ENCODE data around the gene AVPR2.

Gene AVPR2

GRCh38 chrX:153938226-153938786 lies 33.8 kb downstream of the AVPR2 start:
- no peak overlapping the region for H3K27ac ChIP-seq
- no peak for TF ChIP-seq ZFX (IDR thresholded peaks at IDR 0.05; ENCODE audit: borderline replicate concordance)
- no peak for TF ChIP-seq CTCF (IDR thresholded peaks at IDR 0.05)

- TF ChIP-seq ZFX (IDR thresholded peaks at IDR 0.05; ENCODE audit: borderline replicate concordance) (no peak), CTCF (IDR thresholded peaks at IDR 0.05) (no peak)
- H3K27ac ChIP-seq, result no peak overlapping the region
These were observed 35.1 kb downstream of the AVPR2 start for GRCh38 chrX:153939573-153939972.

GRCh38 chrX:153941336-153942252 lies 37.1 kb downstream of the AVPR2 start:
- no peak overlapping the region for H3K27ac ChIP-seq
- TF ChIP-seq CTCF (IDR thresholded peaks at IDR 0.05) (no peak), ZFX (IDR thresholded peaks at IDR 0.05; ENCODE audit: borderline replicate concordance) (no peak)

GRCh38 chrX:153944140-153944799 lies 39.8 kb downstream of the AVPR2 start, which contains the start of gene RENBP:
TSS of gene RENBP (minus strand) at chrX:153944643. CDS start at chrX:153944610, 33 bp downstream.
- H3K27ac ChIP-seq, result 0 out of 2 replicates have a peak within 1 kb of the TSS, but pooled peaks have one; percentile 31
- TF ChIP-seq CTCF (IDR thresholded peaks at IDR 0.05) (no peak), ZFX (IDR thresholded peaks at IDR 0.05; ENCODE audit: borderline replicate concordance) (no peak)

GRCh38 chrX:153944800-153945150 lies 40.3 kb downstream of the AVPR2 start:
- H3K27ac ChIP-seq, result 0 out of 2 replicates have a peak overlapping the region, but pooled peaks have one; percentile 31
- TF ChIP-seq CTCF (IDR thresholded peaks at IDR 0.05) (no peak), ZFX (IDR thresholded peaks at IDR 0.05; ENCODE audit: borderline replicate concordance) (no peak)

GRCh38 chrX:153945956-153946943 lies 41.8 kb downstream of the AVPR2 start:
- TF ChIP-seq CTCF (IDR thresholded peaks at IDR 0.05) (no peak), ZFX (IDR thresholded peaks at IDR 0.05; ENCODE audit: borderline replicate concordance) (no peak)
- H3K27ac ChIP-seq, result 0 out of 2 replicates have a peak overlapping the region, but pooled peaks have one; percentile 18

Measured in 22Rv1 (cell line).